Iris pigment epithelial cell (primary cell): ENCODE measurements around the gene IRAK4.
"Not testable (repeated sequence)": the region's sequence is repeated elsewhere in the genome, so short reads cannot be mapped to it uniquely, and the experiment has no call there.

Experiments
- DNase-seq: peaks from one replicate; pipeline ENCODE4 v3.0.0-alpha.2; 2011; ENCODE audit warnings: low read depth

IRAK4 gene

DNA sequence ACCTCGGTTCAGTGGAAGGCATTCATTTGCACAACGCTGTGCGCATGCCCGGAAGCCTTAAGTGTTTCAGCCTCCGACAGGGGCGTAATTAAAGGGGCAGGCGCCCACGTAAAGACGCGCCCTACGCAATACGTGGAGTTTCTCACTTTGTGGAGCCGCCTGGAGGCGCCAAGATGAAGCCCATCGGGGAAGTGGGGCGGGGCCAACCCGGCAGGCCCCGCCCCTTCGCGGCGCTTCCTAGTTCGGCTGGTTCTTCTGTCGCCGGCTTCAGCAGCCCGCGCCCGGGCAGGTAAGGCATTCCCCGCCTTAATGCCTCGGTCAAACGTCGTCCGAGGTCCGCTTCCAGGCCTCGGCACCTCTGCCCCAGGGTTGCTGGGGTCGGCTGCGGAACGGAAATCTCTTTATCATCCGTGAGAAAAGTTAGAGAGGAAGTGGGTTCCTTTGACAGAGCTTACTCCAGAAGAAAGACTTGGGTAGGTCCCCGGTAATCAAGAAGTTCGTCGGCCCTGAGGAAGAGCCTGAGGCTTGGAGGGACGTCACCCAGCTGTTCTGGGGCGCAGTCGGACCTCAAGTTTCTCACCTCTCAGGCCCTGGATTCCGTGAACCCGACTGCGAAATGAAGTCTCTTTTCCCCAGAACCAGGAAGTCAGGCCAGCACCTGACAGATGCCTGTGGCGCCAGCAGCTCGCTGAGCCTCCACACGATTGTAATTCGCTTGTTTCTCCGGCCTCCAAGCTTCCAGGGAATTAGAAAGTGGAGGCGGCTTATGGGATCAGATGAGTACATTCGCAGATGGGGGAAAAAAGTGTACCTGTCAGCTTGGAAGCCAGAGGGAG is at the start of gene IRAK4, which contains the start of gene PUS7L:
Gene IRAK4 (plus strand): TSS at position 224 of the 836 bp plus-strand sequence. CDS start 9,161 bp downstream, outside the sequence.
Gene PUS7L (minus strand): TSS at position 63 of the 836 bp plus-strand sequence. CDS start 3,545 bp downstream, outside the sequence.
- peak; percentile 98 for DNase-seq

DNA sequence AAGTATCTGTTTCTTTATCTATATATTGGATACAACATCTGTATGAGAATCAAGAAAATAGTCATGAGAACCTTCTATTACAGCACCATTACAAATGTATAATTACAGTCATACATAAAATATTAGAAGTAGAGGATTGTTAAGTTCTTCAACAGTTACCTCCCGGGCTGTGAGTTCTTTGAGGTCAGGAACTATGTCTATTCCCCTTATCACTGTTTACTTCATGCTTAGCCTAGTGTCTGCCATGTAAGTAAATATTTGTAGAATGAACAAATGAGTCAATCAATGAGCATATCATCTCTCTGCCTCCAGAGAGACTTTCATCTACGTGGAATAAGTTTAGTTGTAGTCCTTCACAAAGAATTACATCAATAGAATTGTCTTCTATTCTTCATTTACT is 47.4 kb upstream of the IRAK4 start:
- DNase-seq: peak; percentile 21

DNA sequence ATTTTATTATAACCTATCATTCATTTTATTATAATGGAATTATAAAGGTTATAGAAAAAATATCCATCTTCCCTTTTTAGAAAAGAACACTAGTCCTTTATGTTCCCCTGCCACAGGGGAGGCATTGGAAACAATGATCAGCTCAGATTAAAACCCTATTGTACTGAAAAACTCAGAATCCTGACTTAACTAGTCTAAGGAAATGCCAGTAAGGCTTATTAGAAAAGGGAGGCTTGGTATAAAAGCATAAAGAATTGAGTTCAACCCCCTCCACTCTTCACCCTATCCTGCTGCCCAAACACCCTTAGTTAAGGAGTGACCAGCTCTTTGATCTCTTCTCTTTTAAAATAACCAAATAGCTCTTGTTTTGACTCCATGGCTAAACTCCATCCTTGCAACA is 36.1 kb upstream of the IRAK4 start:
- no peak for DNase-seq

DNA sequence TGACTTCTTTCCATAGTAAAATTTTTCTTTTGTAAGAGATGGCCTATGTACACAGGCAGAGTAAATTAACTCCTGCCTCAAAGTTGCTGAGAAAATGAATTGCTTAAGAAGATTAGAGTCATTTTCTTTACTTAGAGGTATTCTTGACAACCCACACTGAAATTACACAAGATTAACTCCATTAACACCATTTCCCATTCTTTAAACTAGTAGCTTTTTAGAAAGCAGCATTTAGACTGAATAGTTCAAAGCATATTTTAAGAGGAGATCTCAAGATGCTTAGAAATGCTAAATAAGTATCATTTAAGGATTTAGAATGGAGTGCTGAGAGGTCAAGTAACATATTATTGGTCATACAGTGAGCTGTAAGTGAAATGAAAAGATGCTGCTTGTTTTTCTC is 35.6 kb upstream of the IRAK4 start:
- DNase-seq: no peak

DNA sequence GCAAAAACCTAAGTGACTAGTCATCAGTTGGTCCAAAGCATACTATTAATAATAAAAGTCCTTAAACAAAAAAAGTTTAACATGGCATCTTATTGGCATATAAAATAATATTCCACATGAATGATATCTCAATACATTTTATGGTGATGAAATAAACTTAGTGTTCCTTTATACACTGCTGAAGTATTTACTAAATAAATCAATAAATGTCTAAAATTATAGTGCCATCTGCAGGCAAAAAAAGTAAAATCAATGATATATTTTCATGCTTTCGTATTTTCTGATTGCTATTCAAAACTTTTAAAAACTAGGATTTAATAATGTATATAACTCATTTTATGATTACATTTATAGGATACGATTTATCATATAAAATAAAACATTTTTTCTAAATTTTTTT is 30.6 kb upstream of the IRAK4 start:
- DNase-seq: peak; percentile 10

DNA sequence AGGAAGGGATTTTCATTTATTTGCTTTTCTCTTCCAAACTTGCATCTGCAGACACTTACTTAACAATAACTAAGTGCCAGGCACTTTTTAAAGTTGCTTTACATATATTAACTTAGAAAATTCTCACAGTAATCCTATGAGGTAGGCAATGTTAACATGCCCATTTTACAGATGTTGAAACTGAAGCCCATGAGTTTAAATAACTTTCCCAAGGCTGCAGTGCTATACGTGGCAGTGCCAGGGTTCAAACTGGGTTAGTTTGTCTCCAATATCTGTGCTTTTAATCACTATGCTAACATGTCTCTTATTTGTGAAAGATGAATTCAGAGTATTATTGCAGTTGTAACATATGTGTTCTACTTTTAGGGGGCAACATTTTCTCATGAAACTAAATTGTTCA is 30.1 kb upstream of the IRAK4 start:
- DNase-seq: no peak

DNA sequence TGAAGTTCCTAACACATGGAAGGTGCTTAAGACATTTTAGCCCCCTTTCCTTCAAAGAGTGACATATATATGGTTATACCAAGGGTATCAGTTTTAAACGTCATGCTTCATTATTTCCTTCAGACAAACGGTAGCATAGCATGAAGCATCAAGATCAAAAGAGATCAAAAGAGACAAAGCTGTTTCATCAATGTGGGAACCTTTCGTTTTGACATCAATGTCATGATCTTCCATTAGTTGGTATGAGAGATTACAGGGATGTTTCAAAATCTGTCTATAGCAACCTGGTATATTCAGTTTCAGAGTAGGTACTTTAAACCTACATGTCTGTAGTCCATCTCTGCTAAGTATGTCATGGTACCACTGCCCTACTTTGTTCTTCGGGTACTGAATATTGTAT is 28.5 kb upstream of the IRAK4 start:
- no peak for DNase-seq

DNA sequence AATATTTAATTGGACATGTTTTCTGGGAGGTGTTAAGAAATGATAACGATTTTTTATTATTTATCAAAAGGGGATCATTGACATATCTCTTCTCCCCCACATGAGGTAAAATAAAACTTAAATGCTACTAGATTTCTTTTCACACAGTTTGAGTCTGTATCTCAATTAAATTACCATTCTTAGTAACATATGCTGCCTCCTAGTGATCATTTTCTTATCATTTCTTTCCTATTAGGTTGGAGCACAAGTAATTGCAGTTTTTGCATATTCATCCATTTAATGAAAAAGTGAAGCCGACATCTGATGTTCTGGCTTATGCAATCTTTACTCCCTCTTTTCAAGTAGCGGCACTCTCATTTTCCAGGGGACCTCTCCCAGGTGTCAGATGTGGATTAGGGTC is 25.1 kb upstream of the IRAK4 start:
- DNase-seq: no peak

DNA sequence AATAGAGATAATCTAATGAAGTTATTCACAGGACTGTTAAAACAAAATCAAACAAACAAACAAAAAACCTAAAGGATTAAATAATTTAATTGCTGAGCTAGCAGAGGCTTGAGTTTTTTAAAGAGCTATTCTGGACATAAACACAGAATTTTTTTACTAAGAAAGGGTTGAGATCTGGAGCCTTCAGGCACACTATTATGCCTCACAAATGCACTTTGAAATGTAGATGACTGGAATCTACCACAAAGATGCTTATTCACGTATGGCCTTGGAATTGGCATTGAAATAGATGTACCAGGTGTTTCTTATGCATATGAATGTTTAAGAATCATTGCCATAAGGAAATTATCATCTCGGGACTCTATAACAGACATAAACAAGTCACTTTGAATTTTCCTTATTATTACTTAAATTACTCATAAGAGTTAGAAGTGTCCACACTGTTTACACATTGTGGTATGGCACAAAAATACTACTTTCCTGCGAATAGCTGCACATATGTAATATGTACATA is 21.8 kb upstream of the IRAK4 start:
- no peak for DNase-seq

DNA sequence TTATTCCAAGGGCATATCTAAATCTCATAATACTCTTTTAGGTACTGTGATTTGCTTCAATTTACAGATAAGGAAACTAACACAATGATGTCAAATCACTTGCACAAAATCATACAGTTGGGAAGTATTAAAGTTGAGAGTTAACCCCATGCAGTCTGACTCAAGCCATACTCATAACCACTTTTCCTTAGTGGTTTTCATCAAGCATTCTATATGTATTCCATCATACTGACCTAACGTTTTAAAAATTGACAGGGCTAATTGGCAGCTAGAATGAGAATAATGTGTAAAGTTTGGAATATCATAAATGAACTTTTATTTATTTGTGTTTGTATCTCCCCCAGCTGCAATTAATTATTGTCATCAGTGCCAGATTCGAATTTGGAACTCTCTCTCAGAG is 21.1 kb upstream of the IRAK4 start:
- peak; percentile 82 for DNase-seq

DNA sequence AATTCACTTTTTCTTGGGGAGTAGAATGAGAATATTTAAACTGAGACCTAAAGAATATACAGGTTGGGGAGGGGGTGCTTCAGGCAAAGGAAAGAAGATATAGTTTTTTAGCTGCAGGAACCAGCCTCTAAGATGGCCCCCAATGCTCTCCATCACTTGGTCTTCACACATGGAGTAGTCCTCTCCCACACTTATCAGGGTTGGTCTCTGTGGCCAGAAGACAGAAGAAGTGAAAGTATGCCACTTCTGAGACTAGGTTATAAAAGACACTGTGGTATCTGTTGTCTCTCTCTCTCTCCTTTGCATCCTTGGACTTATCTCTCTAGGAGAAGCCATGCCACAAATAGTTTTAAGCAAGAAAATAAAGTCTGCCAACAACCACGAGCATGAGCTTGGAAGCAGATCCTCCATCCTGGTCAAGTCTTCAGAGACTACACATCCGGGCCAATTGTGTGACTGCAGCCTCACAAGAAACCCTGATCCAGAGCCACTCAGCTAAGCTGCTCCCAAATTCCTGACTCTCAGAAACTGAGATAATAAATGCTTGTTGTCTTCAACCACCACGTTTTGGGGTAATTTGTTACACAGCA is 18.1 kb upstream of the IRAK4 start:
- peak; percentile 28 for DNase-seq

DNA sequence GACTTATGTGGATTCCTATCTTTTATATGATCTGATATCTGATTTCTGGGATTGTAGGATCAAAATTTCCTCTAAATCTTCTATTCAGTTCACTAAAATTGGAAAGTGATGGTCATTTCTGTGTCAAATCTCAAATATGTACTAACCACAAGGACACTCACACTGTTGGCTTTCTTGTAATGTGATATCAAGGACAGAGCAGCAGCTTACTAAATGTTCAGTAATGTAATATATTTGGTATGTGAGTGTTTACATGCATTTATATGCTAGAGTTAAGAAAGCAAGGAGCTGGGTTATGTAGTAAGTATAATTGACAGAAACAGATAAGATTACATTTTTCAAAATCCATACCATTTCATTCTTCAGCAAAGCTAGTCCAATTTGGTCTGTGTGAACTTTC is 16.6 kb upstream of the IRAK4 start:
- DNase-seq: peak; percentile 95

DNA sequence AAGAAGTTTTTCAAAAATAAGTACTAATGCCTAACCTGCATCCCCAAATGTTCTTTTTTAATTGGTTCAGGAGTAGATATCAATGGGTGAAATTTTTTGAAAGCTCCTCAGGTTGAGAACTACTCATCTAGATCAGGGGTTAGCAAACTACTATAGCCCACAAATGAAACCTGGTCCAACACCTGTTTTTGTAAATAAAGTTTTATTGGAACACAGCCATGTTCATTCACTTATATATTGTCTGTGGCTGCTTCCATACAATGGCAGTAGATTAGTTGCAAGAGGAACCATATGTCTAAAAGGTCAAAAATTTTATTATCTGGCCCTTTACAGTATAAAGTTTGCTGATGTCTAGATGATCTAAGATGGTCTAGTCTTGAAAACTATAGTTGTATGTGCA is 13.9 kb upstream of the IRAK4 start:
- no peak for DNase-seq

DNA sequence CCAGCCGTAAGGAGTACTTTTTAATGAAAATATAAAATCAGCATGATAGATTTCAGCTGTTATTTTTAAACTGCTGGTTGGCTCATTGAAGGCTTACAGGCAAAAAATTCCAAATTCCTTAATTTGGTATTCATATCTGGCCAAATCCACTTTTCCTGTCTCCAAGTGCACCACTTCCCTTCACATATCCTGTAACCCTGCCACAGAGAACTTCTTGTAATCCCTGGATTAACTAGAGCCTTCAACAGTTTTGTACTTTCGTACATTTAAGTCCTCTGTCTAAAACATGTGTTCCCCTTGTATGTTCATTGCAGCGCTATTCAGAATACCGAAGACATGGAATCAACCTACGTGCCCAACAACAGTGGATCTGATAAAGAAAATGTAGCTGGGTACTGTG is 9.7 kb upstream of the IRAK4 start:
- peak; percentile 76 for DNase-seq

DNA sequence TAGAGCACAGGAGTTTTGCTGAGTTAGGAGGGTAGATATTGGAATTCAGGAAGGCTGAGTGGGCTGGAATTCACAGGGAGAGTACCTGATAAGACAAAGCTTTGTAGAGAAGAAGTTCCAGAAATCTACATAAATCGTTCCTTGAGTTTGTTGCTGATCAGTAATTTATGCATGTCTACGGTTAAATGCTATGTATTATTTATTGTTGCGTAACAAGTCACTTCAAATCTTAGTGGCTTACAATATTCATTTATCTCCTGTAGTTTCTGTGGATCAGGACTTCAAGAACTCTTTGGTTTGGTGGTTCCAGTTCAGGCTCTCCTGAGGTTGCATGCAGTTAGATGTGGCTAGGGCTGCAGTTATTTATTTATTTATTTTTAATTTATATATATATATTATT is 7.9 kb upstream of the IRAK4 start:
- DNase-seq: no peak

DNA sequence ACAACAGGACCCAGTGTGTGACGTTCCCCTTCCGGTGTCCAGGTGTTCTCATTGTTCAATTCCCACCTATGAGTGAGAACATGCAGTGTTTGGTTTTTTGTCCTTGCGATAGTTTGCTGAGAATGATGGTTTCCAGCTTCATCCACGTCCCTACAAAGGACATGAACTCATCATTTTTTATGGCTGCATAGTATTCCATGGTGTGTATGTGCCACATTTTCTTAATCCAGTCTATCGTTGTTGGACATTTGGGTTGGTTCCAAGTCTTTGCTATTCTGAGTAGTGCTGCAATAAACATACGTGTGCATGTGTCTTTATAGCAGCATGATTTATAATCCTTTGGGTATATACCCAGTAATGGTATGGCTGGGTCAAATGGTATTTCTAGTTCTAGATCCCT is 7.4 kb upstream of the IRAK4 start:
- DNase-seq: not testable (repeated sequence)

DNA sequence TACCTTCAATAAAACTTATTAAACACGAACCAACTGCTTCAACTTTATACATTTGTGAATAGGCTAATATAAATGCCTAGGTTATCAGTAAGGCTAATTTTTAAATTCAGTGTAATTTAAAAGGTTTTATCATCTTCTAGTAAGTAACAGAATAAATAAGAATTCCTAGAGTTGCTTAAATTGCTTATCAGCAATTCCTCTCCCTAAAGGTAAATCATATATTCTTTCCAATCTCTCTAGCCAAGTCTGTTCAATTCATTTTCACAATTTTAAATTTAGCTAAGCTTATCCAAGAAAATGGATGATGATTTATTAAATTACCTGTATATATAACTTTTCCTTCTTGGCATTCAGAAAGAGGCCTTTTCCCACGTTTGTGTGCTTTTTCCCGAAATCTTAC is 4.7 kb upstream of the IRAK4 start:
- DNase-seq: no peak

DNA sequence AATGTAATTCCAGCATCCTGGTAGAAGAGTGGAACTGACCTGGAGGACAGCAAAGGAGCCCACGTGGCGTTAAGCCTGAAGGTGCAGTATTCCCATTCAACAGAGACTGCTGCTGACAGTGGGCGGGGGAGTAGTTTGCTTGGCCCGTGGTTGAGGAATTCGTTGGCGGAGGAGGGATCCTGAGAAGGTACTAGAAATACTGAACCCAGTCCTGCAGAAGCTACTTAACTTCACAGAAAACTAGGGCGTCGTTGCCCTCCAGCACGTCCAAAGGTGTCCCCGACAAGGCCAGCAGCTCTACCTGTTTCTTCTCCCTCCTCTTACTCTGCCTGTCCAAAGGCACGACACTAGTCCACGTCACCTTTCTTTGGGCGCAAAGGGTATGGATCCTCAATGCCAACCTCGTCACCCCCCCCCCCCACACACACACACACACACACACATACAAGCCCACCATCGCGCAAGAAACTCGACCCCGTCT is 464 bp upstream of the IRAK4 start:
- DNase-seq: peak; percentile 54

DNA sequence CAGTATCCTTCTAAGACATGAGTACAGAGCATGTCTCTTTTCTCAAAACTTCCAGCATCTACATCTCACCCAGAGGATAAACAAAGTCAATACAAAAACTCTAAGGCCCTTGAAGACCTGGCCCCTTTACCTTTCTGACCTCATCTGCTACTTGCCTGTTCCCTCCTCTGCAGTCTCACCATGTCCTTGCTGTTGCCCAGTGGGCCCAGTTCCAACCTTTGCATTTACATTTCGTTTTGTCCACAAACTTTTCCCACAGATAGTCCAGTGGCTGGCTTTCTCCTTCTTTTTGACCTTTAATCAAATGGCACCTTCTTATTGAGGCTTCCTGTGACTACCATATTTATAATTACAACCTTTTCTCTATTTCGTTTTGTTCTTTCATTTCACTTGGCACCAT is 1.6 kb downstream of the IRAK4 start:
- no peak for DNase-seq

DNA sequence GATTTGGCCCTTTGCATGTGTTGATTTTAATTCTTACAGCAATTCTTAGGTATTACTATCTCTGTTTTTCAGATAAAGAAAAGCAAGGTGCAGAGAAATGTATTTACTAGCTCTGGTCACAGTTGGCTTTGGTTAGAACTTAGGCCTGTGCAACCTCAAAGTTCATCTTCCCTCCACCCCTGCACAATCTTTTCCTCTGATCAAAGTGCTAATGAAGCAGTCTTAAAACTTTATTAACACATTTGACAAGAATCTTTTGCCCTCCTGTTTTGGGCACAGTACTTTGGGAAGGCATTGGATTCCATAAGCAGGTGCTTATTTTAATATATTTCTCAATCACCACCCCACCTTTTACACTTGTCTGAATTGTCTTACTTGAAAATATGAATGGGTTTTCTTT is 2.7 kb downstream of the IRAK4 start:
- DNase-seq: no peak

DNA sequence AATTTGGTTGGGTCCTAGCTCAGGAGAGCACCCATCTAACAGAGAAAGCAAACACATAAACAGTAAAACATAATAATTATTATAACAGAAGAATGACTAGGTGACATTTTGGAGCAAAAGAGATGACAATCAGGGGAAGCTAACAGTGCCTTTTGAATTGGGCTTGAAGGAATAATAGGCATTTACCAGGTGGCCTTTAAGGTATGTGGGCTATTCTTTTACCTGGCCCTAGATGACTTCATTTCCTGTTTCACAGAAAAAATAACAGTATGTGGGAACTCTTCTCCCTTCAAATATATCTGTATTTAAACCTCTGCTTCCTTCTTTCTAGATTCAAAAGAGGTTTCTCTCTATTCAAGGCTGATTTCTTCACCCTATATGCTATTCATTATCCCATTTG is 3.8 kb downstream of the IRAK4 start:
- no peak for DNase-seq

DNA sequence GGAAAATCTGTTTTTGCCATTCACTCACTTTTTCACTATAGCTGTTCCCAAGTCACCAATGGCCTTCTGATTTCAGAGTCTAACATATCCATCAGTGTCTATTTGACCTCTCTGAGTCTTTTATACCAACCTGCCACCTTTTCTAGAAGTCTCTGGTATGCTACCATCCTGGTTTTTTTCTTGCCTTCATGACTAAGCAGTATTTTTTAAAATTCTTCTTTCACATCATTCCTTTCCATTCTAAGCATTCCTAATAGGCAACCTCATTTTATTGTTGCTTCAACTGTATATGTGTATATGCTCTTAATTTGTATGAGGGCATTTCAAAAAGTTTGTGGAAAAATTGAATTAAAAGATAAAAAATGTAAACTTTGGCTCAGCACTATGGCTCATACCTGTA is 5.0 kb downstream of the IRAK4 start:
- peak; percentile 36 for DNase-seq

DNA sequence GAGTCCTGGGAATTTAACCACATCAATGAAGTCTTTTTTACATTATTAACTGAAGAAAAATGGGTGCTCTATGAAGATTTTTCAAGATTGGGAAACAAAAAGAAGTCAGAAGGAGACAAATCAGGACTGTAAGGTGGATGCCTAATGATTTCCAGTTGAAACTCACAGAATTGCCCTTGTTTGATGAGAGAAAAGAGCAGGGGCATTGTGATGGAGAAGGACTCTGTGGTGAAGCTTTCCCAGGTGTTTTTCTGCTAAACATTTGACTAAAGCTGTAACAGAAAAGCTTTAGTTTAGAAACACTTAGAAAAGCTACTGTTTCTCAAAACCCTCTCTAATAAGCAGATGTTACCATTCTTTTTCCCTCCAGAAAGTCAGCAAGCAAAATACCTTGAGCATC is 5.8 kb downstream of the IRAK4 start:
- no peak for DNase-seq
